ENCODE measurements around the gene CLEC4F. TPM values are rescaled to one million over a fixed set of nuclear protein-coding genes. Genes with fewer than 3 reads are reported as not detected.

The CLEC4F gene
- total and polyA plus RNA-seq, 11 donors, result 0.04 to 0.46 (median 0.19) TPM; not detected in 3

DNA sequence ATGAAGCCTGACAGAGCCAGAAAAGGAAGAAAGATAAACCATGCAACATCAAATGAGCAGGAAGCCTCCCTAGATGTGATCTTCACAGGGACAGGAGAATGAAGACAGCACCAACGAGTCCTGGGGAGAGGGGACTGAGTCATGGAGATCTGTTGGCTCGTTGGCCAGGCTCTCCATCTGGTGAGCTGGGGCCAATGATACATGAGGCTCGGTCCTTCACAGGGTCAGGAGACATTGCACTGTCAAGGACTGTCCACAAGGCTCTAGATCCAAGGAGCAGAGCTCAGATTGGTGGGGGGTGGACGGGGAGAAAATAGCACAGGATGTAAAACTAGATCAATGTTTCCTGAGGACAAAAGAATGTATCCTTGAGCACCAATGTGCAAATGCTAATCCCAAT lies 14.5 kb upstream of the CLEC4F start:
- 62 to 77% (median 65%) methylated on average over 4 of the region's 4 CpGs for WGBS, 4 donors
- TF ChIP-seq POLR2A (IDR thresholded peaks at IDR 0.05), result no peak
- intact Hi-C loops (cut with DNase I), result no loop called here
- Histone ChIP-seq H3K9me3 (no peaks in the 10 kb centered on the region), H3K27ac (no peak overlapping the region), H3K4me1 (peaks cover 0 to 24% (median 9%) of the 10 kb centered on the region in 12 donors), H3K27me3 (peaks cover 0 to 6% (median 0%) of the 10 kb centered on the region in 9 donors), H3K4me3 (no peak overlapping the region), H3K36me3 (no peaks in the 10 kb centered on the region)
- ATAC-seq, result no peak
- no peak for DNase-seq

DNA sequence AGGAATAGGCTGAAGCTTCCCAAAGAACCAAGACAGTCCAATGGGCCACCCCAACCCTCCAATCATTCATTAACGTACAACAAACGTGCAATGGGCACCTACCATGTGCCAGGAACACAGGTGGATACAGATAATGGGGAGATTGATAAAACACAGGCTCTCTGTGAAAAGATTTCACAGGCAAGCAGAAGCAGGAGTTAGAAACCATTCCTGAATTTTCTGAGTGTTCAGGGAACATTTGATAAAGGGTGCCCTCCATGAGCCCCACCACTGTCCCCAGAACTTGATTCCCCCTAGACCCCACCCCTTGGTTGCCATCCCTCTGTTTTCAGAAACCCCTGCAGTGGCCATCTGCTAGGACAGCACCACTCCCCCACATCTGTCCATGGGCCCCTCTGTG lies 13.7 kb upstream of the CLEC4F start:
- intact Hi-C loops (cut with DNase I), result no loop called here
- Histone ChIP-seq H3K27ac (no peak overlapping the region), H3K36me3 (no peaks in the 10 kb centered on the region), H3K27me3 (peaks cover 0 to 6% (median 0%) of the 10 kb centered on the region in 9 donors), H3K4me3 (no peak overlapping the region), H3K4me1 (peaks cover 0 to 31% (median 11%) of the 10 kb centered on the region in 12 donors), H3K9me3 (no peaks in the 10 kb centered on the region)
- 81 to 90% (median 83%) methylated on average over 2 of the region's 2 CpGs for WGBS, 4 donors
- ATAC-seq (no peak), DNase-seq (no peak)
- no peak for TF ChIP-seq POLR2A (IDR thresholded peaks at IDR 0.05)
- TF ChIP-seq, protein P1, sequence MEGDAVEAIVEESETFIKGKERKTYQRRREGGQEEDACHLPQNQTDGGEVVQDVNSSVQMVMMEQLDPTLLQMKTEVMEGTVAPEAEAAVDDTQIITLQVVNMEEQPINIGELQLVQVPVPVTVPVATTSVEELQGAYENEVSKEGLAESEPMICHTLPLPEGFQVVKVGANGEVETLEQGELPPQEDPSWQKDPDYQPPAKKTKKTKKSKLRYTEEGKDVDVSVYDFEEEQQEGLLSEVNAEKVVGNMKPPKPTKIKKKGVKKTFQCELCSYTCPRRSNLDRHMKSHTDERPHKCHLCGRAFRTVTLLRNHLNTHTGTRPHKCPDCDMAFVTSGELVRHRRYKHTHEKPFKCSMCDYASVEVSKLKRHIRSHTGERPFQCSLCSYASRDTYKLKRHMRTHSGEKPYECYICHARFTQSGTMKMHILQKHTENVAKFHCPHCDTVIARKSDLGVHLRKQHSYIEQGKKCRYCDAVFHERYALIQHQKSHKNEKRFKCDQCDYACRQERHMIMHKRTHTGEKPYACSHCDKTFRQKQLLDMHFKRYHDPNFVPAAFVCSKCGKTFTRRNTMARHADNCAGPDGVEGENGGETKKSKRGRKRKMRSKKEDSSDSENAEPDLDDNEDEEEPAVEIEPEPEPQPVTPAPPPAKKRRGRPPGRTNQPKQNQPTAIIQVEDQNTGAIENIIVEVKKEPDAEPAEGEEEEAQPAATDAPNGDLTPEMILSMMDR (IDR thresholded peaks at IDR 0.05), result no peak

DNA sequence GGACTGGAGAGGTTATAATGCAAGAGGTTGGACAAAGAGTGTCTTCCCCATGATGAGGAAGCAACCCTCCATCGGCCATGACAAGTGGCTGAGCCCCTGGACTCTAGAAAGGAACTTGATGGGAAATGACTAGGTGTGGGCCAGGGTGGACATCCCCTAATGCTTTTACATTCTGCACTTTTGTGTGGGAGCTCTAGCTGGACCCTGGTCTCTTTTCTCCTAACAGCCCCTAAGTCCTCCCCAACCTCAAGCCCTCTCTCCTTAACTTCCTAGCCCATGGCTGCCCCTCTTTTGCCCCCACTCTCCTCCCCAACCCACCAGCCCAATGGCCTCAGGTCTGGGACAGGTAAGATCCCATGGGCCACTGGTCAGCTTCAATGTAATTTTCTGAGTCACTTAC lies 12.8 kb upstream of the CLEC4F start:
- Histone ChIP-seq H3K27me3 (peaks cover 0 to 6% (median 0%) of the 10 kb centered on the region in 9 donors), H3K4me3 (no peak overlapping the region), H3K4me1 (peaks cover 0 to 29% (median 11%) of the 10 kb centered on the region in 12 donors), H3K27ac (no peak overlapping the region), H3K36me3 (no peaks in the 10 kb centered on the region), H3K9me3 (no peaks in the 10 kb centered on the region)
- TF ChIP-seq POLR2A (IDR thresholded peaks at IDR 0.05), result no peak
- TF ChIP-seq, protein P1 (IDR thresholded peaks at IDR 0.05), result no peak
- no peak for ATAC-seq
- WGBS, 4 donors, result 33 to 93% (median 68%) methylated on average over 1 of the region's 1 CpG
- intact Hi-C loops (cut with DNase I), result no loop called here
- DNase-seq, result no peak

DNA sequence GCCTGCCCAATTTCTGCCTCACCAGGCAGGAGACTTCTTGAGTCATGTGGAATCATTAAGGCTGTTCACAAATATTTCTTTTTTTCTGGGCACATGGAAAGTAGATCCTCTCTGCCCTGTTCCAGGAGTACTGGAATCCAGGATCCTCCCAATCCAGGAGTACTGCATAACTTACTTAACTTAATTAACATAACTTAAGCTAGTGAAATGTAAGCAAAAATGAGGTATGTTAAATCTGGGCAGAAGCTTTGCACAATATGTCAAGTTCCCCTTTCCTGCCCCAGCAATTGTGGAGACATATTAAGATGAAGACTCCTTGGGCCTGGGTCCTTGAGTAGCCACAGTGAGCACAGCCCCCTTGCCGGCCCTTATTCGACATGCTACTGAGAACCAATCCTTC lies 12.0 kb upstream of the CLEC4F start:
- H3K27ac ChIP-seq, result no peak overlapping the region
- peaks cover 0 to 6% (median 0%) of the 10 kb centered on the region in 9 donors for H3K27me3 ChIP-seq
- peaks cover 0 to 37% (median 11%) of the 10 kb centered on the region in 12 donors for H3K4me1 ChIP-seq
- DNase-seq, result no peak
- H3K36me3 ChIP-seq, result no peaks in the 10 kb centered on the region
- intact Hi-C loops (cut with DNase I), result no loop called here
- no peak for ATAC-seq
- 94 to 100% (median 96%) methylated on average over 2 of the region's 2 CpGs for WGBS, 4 donors
- H3K4me3 ChIP-seq, result no peak overlapping the region
- H3K9me3 ChIP-seq, result no peaks in the 10 kb centered on the region
- no peak for TF ChIP-seq POLR2A (IDR thresholded peaks at IDR 0.05)
- TF ChIP-seq, protein P1 (IDR thresholded peaks at IDR 0.05), result no peak

DNA sequence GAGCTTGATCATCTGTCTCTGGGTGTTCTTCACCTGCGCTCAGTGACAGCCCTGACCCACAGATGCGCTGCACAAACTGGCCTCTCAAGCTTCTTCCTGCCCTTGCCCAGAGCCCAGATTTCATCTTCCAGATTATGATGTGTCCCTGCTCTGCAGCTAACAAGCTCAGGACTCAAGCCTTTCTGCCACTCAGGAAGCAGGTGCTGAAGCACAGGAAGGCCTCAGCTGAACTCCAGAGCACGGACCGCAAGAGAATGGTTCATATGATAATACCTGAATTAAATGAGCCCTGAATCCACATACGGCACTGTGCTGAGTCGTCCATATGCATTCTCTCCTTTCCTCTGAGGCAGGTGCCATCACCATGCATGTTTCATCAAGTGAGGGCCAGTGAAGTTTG lies 11.5 kb upstream of the CLEC4F start:
- intact Hi-C loops (cut with DNase I), result no loop called here
- H3K27ac ChIP-seq, result no peak overlapping the region
- ATAC-seq, result no peak

More for the DNA sequence above, 11.5 kb upstream of the CLEC4F start:
- Histone ChIP-seq H3K4me1 (peaks cover 0 to 42% (median 11%) of the 10 kb centered on the region in 12 donors), H3K36me3 (no peaks in the 10 kb centered on the region), H3K4me3 (no peak overlapping the region), H3K27me3 (peaks cover 0 to 6% (median 0%) of the 10 kb centered on the region in 9 donors), H3K9me3 (no peaks in the 10 kb centered on the region)
- no peak for TF ChIP-seq POLR2A (IDR thresholded peaks at IDR 0.05)
- TF ChIP-seq, protein P1 (IDR thresholded peaks at IDR 0.05), result no peak
- no peak for DNase-seq
- 60 to 77% (median 68%) methylated on average over 6 of the region's 6 CpGs for WGBS, 4 donors

Data from heart left ventricle (tissue), 16 donors.